Measurements from ENCODE around the gene PROC.
A peak's percentile ranks its signal among the peaks of the same experiment; 100 is the strongest.

PROC gene

GRCh38 chr2:127414638-127415592 lies 3.3 kb upstream of the PROC start:
- DNase-seq (ENCODE audit: low spot score), result no peak

- DNase-seq (ENCODE audit: low spot score), result peak; percentile 62
Observed at GRCh38 chr2:127415593-127416505, 2.4 kb upstream of the PROC start.

GRCh38 chr2:127416506-127417001 lies 1.7 kb upstream of the PROC start:
- no peak for DNase-seq (ENCODE audit: low spot score)

GRCh38 chr2:127417406-127417805 lies 821 bp upstream of the PROC start:
- DNase-seq (ENCODE audit: low spot score), result no peak

- no peak for DNase-seq (ENCODE audit: low spot score)
Observed at GRCh38 chr2:127419112-127419430, 844 bp downstream of the PROC start.

- no peak for DNase-seq (ENCODE audit: low spot score)
Observed at GRCh38 chr2:127419448-127420038, 1.3 kb downstream of the PROC start.

- DNase-seq (ENCODE audit: low spot score), result no peak
Observed at GRCh38 chr2:127420039-127420864, 2.0 kb downstream of the PROC start.

- no peak for DNase-seq (ENCODE audit: low spot score)
Observed at GRCh38 chr2:127421116-127421800, 3.0 kb downstream of the PROC start.

GRCh38 chr2:127421871-127422558 lies 3.8 kb downstream of the PROC start:
- no peak for DNase-seq (ENCODE audit: low spot score)

GRCh38 chr2:127422559-127423477 lies 4.6 kb downstream of the PROC start:
- no peak for DNase-seq (ENCODE audit: low spot score)

- no peak for DNase-seq (ENCODE audit: low spot score)
Observed at GRCh38 chr2:127423478-127423843, 5.2 kb downstream of the PROC start.

GRCh38 chr2:127423880-127424279 lies 5.7 kb downstream of the PROC start:
- DNase-seq (ENCODE audit: low spot score), result no peak

GRCh38 chr2:127424598-127425520 lies 6.6 kb downstream of the PROC start:
- DNase-seq (ENCODE audit: low spot score), result no peak

GRCh38 chr2:127425540-127426490 lies 7.6 kb downstream of the PROC start:
- DNase-seq (ENCODE audit: low spot score), result no peak

GRCh38 chr2:127426501-127427354 lies 8.5 kb downstream of the PROC start:
- no peak for DNase-seq (ENCODE audit: low spot score)

Data from Ammon's horn (tissue), 1 donor.